Heart right ventricle (tissue), 16 donors: Measurements from ENCODE around the gene STAT5B. TPM values are rescaled to one million over a fixed set of nuclear protein-coding genes. Genes with fewer than 3 reads are reported as not detected.

ENCODE experiments used
- ATAC-seq, 8 donors: fragments of 200-7000 bp; cut with Tn5 transposase; one replicate each; pipeline ENCODE4 v1.9.1; 2020; ENCODE audit warnings: mild to moderate bottlenecking in 8 of 8, moderate library complexity in 8 of 8, moderate number of reproducible peaks in 1 of 8
- DNase-seq, 2 donors: peaks; one replicate each; pipeline ENCODE4 v3.0.0-alpha.2; 2020
- H3K27ac ChIP-seq, 10 donors: fragments of 200-600 bp; sonication (generic) in 2 of 10; one replicate each; pipeline versions ENCODE4 v1.5.0 to v1.8.0; 2020 to 2022; ENCODE audit warnings: mild to moderate bottlenecking in 3 of 10
- H3K27me3 ChIP-seq, 7 donors: fragments of 200-600 bp; one replicate each; pipeline ENCODE4 v1.8.0; 2021 to 2022; ENCODE audit warnings: mild to moderate bottlenecking in 2 of 7
- H3K36me3 ChIP-seq, 9 donors: fragments of 200-600 bp; sonication (generic) in 1 of 9; one replicate each; pipeline versions ENCODE4 v1.5.0 to v1.8.0; 2020 to 2022; ENCODE audit warnings: mild to moderate bottlenecking in 2 of 9
- H3K4me1 ChIP-seq, 9 donors: fragments of 200-600 bp; sonication (generic) in 1 of 9; one replicate each; pipeline versions ENCODE4 v1.5.0 to v1.8.0; 2020 to 2022; ENCODE audit warnings: mild to moderate bottlenecking in 4 of 9
- H3K4me3 ChIP-seq, 10 donors: fragments of 200-600 bp; sonication (generic) in 2 of 10; one replicate each; pipeline versions ENCODE4 v1.5.0 to v1.8.0; 2020 to 2022; ENCODE audit warnings: mild to moderate bottlenecking in 7 of 10, moderate library complexity in 2 of 10
- H3K9me3 ChIP-seq, 11 donors: fragments of 200-600 bp in 10 of 11; sonication (generic) in 2 of 11; one replicate each; pipeline versions ENCODE4 v1.5.0 to v1.8.0; 2013 to 2022; ENCODE audit warnings: mild to moderate bottlenecking in 2 of 11, control low read depth in 1 of 11, moderate library complexity in 1 of 11
- CTCF ChIP-seq, 9 donors: fragments of 200-600 bp; sonication (generic) in 2 of 9; IDR thresholded peaks; one replicate each; pipeline versions ENCODE4 v1.5.0 to v1.8.0; 2021 to 2022; ENCODE audit warnings: antibody characterized with exemption in 9 of 9, mild to moderate bottlenecking in 5 of 9, moderate library complexity in 1 of 9
- WGBS, 2 donors: extraction: QIAGEN DNeasy Blood & Tissue Kit; methylation state at CpG; one replicate each; pipeline ENCODE4 v1.1.7; 2013; ENCODE audit warnings: inconsistent platforms in 1 of 2; 5-methylcytosine and 5-hydroxymethylcytosine counted together
- intact Hi-C, 10 donors: fragments of 100-400 bp; cut with DNase I; formaldehyde crosslinking; loops; one replicate each; pipeline versions ENCODE4 v1.11.1 to v1.14.2; 2022
- polyA plus RNA-seq, 2 donors: library from polyadenylated mRNA; stranded (reverse); fragments of 200-250 nt; gene quantifications; one replicate each; pipeline ENCODE4 v1.2.3, GENCODE V29; 2013
- total RNA-seq, 10 donors: library from RNA; stranded (reverse); fragmentation: NEBNext Ultra II Directional in 3 of 10; extraction: Animal tissue kit (Norgen Biotek cat#: 25700) in 3 of 10; gene quantifications; one replicate each; pipeline versions ENCODE4 v1.2.1 to v1.2.4, GENCODE V29; 2021 to 2023
- donor health status: Arrhythmogenic right ventricular cardiomyopathy.
- donor health status: ischemic (EF 13 %, LVEDD 7.1; RV severe dilation, severe dysfunction).
- donor health status: healthy with polysubstance abuse.
- donor health status: DM: no; HTN: yes; CAD: no.
- donor health status: DM: no; HTN: no; CAD: no.
- donor health status: ischemic (EF 25% LVEDD 6.9; RV normal size, moderate dysfunction).
- donor health status: ischemic (EF 25% LVEDD 5.7; RV mildly dilated, moderate dysfunction).
- donor health status: healthy.
- donor health status: DM: yes; HTN: yes; CAD: no.
- donor health status: Ischemic cardiomyopathy.
- donor health status: ischemic (EF 35%, LVEDD 5.7; RV mildly dilated, moderate dysfunction).
- donor health status: nonischemic (EF 11% LVEDD 7.7; RV severe dilation, severe dysfunction).
- donor health status: DM: yes; HTN: yes; CAD: no.
- donor health status: PGD.
- donor health status: ischemic (EF 29% LVEDD 5.4; RV normal size, mild dysfunction).
- donor health status: nonischemic (EF 23%, LVEDD 6.1; RV moderate dilation, normal function).

Gene STAT5B
- total and polyA plus RNA-seq, 12 donors: 14.4 to 34.7 (median 30.1) TPM

GRCh38 chr17:42294469-42295398 lies 18.5 kb upstream of the STAT5B start:
- no peaks in the 10 kb centered on the region for H3K9me3 ChIP-seq
- peak overlapping the region in 1 of 10 donors; percentile 26 for H3K27ac ChIP-seq
- WGBS, 2 donors: 88 to 91% methylated on average over 12 of the region's 12 CpGs
- H3K4me1 ChIP-seq: peaks cover 0 to 36% (median under 1%) of the 10 kb centered on the region in 9 donors
- H3K27me3 ChIP-seq: no peaks in the 10 kb centered on the region
- peak in 1 of 2 donors; percentile 1 for DNase-seq
- peaks cover 0 to 91% (median 17%) of the 10 kb centered on the region in 9 donors for H3K36me3 ChIP-seq
- no peak for ATAC-seq
- intact Hi-C loops: no loop called here
- no peak overlapping the region for H3K4me3 ChIP-seq
- no peak for TF ChIP-seq CTCF (IDR thresholded peaks at IDR 0.05)

- H3K27me3 ChIP-seq: no peaks in the 10 kb centered on the region
- WGBS, 2 donors: 81 to 87% methylated on average over 11 of the region's 11 CpGs
- no peak overlapping the region for H3K4me3 ChIP-seq
- ATAC-seq (no peak), DNase-seq (peak in 1 of 2 donors; percentile 2)
- intact Hi-C loops: no loop called here
- no peak for TF ChIP-seq CTCF (IDR thresholded peaks at IDR 0.05)
- peaks cover 11 to 65% (median 30%) of the 10 kb centered on the region in 9 donors for H3K4me1 ChIP-seq
- H3K36me3 ChIP-seq: peaks cover 0 to 58% (median 7%) of the 10 kb centered on the region in 9 donors
- H3K9me3 ChIP-seq: no peaks in the 10 kb centered on the region
- no peak overlapping the region for H3K27ac ChIP-seq
These were observed 14.9 kb upstream of the STAT5B start for GRCh38 chr17:42291129-42291528.

DNA sequence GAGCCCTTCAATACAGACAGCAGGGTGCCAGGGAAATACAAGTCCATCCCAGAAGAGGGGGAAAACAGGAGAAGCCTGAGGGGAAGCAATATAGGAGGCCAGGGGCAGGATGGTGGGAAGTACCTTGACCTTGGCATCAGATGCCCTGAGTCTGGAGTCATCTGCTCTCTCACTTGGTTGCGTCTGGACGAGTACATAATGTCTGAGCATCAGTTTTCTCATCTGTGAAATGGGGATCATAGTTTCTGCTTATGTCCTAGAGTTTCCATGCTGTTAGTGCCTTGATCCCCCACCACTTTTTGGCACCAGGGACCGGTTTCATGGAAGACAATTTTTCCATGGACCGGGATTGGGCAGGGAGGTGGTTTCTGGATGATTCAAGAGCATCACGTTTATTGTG lies 14.4 kb upstream of the STAT5B start:
- DNase-seq: no peak

More for the DNA sequence above, 14.4 kb upstream of the STAT5B start:
- no peak for ATAC-seq
- no peak overlapping the region for H3K4me3 ChIP-seq
- no peaks in the 10 kb centered on the region for H3K9me3 ChIP-seq
- intact Hi-C loops: no loop called here
- WGBS, 2 donors: 84 to 87% methylated on average over 5 of the region's 5 CpGs
- TF ChIP-seq CTCF (IDR thresholded peaks at IDR 0.05): no peak
- peaks cover 0 to 53% (median 2%) of the 10 kb centered on the region in 9 donors for H3K36me3 ChIP-seq
- peaks cover 11 to 68% (median 30%) of the 10 kb centered on the region in 9 donors for H3K4me1 ChIP-seq
- peak overlapping the region in 1 of 10 donors; percentile 96 for H3K27ac ChIP-seq
- no peaks in the 10 kb centered on the region for H3K27me3 ChIP-seq
